Endothelial cell (in vitro differentiated cells): ENCODE data around the gene TNS2. TPM values are rescaled to one million over a fixed set of nuclear protein-coding genes. Genes with fewer than 3 reads are reported as not detected.
A peak's percentile ranks its signal among the peaks of the same experiment; 100 is the strongest.

ENCODE experiments used
- DNase-seq: peaks from one replicate; pipeline ENCODE4 v3.0.0; 2021; ENCODE audit warnings: low spot score
- H3K27ac Mint-ChIP-seq: one replicate; pipeline ENCODE4 v1.8.0; 2021; ENCODE audit warnings: mixed read lengths, inconsistent platforms; ENCODE audit not compliant: unreplicated experiment
- H3K27me3 Mint-ChIP-seq: one replicate; pipeline ENCODE4 v1.8.0; 2021; ENCODE audit warnings: mild to moderate bottlenecking, moderate library complexity, mixed read lengths, inconsistent platforms; ENCODE audit not compliant: unreplicated experiment
- H3K36me3 Mint-ChIP-seq: one replicate; pipeline ENCODE4 v1.8.0; 2021; ENCODE audit warnings: mild to moderate bottlenecking, low read depth, mixed read lengths, inconsistent platforms; ENCODE audit not compliant: unreplicated experiment
- H3K4me1 Mint-ChIP-seq: one replicate; pipeline ENCODE4 v1.8.0; 2021; ENCODE audit warnings: mild to moderate bottlenecking, mixed read lengths, inconsistent platforms; ENCODE audit not compliant: unreplicated experiment
- H3K4me3 Mint-ChIP-seq: one replicate; pipeline ENCODE4 v1.8.0; 2021; ENCODE audit warnings: mild to moderate bottlenecking, mixed read lengths, inconsistent platforms; ENCODE audit not compliant: unreplicated experiment
- H3K9me3 Mint-ChIP-seq: one replicate; pipeline ENCODE4 v1.8.0; 2021; ENCODE audit warnings: mixed read lengths, inconsistent platforms; ENCODE audit not compliant: unreplicated experiment
- total RNA-seq: library from RNA; stranded (reverse); fragmentation: NEBNext Ultra II Directional; extraction: Animal tissue kit (Norgen Biotek cat#: 25700); gene quantifications from one replicate; pipeline ENCODE4 v1.2.1, GENCODE V29; 2021; ENCODE audit not compliant: unreplicated experiment
- TF ChIP-seq, protein P1 (sequence below): fragments of 200-600 bp; sonication (generic); IDR thresholded peaks from one replicate; pipeline ENCODE4 v1.5.0; 2021; ENCODE audit warnings: antibody characterized with exemption; ENCODE audit not compliant: unreplicated experiment

The TNS2 gene
- total RNA-seq, 1 donor from 2014 or later: 112 TPM

DNA sequence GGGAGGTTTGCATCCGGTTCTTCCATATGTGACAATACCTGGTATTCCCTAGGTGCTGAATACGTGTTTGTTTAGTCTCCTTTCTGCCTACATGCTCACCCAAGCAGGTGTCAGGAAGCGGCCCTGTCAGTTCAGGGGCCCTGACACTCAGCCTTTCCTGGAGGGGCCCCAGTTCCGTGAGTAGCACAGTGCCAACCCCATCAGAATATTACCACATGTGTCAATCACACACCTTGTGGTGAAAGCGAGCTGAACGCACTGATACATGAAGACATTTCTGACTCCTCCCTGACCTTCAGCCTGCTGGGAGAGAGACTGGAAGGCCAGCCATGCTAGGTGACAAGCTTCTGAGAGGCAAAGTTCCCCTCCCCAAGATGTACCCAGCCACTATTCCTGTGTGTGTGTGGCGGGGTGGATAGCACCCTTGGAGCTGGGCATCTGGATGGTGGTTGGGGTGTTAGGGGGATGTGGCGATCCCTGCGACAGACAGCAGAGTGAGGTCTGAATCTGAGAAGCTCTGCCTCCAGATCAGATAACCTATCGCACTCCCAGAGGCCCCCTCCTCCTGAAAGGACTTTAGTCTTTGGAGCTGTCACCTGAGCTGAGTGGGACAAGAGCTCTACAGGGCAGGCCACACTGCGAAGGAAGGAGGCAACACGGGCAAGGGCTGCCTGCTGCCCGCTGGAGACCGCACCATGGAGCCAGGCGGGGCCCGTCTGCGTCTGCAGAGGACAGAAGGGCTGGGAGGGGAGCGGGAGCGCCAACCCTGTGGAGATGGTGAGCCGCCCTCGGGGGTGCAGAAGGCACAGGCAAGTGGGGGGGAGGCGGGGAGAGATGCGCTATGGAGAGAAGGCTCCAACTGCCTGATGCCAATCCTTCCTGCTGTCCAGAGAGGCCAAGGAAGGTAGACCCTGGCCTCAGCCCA, 53.3 kb downstream of the TNS2 start, which contains the start of gene SOAT2:
Gene SOAT2 (plus strand): TSS at position 604 of the 925 bp plus-strand sequence. CDS start 92 bp downstream, at position 696.
- peak within 1 kb of the TSS; percentile 50 for H3K4me3 Mint-ChIP-seq
- peak within 1 kb of the TSS; percentile 80 for H3K27ac Mint-ChIP-seq
- no peak for DNase-seq
- TF ChIP-seq, protein P1, sequence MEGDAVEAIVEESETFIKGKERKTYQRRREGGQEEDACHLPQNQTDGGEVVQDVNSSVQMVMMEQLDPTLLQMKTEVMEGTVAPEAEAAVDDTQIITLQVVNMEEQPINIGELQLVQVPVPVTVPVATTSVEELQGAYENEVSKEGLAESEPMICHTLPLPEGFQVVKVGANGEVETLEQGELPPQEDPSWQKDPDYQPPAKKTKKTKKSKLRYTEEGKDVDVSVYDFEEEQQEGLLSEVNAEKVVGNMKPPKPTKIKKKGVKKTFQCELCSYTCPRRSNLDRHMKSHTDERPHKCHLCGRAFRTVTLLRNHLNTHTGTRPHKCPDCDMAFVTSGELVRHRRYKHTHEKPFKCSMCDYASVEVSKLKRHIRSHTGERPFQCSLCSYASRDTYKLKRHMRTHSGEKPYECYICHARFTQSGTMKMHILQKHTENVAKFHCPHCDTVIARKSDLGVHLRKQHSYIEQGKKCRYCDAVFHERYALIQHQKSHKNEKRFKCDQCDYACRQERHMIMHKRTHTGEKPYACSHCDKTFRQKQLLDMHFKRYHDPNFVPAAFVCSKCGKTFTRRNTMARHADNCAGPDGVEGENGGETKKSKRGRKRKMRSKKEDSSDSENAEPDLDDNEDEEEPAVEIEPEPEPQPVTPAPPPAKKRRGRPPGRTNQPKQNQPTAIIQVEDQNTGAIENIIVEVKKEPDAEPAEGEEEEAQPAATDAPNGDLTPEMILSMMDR: no peak
- H3K4me1 Mint-ChIP-seq: peaks cover 44% of the 10 kb centered on the region
- H3K9me3 Mint-ChIP-seq: no peaks in the 10 kb centered on the region
- peaks cover 6% of the 10 kb centered on the region for H3K27me3 Mint-ChIP-seq
- no peaks in the 10 kb centered on the region for H3K36me3 Mint-ChIP-seq

DNA sequence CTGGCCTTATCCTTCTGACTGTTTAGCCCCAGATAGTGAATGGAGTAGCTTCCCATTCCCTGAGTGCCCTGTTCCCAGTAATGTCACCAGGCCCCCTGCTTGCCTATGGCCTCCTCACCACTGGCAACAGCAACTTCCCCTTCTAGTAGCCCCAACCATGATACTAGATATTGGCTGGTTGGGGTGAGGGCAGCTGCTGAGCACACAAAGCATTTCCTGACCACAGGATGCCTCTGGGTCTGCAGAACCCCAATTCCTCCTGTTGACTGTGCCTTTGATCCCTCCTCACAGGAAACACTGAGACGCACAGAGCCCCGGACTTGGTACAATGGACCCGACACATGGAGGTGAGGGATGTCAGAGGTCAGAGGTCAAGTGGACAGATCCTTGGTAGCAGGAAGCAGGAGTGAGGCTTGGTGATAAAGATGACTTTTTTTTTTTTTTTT, 54.0 kb downstream of the TNS2 start:
- no peak overlapping the region for H3K4me3 Mint-ChIP-seq
- DNase-seq: no peak
- peaks cover 36% of the 10 kb centered on the region for H3K4me1 Mint-ChIP-seq
- peak overlapping the region; percentile 18 for H3K27ac Mint-ChIP-seq
- H3K27me3 Mint-ChIP-seq: peaks cover 6% of the 10 kb centered on the region
- TF ChIP-seq, protein P1: no peak
- H3K9me3 Mint-ChIP-seq: no peaks in the 10 kb centered on the region
- no peaks in the 10 kb centered on the region for H3K36me3 Mint-ChIP-seq

DNA sequence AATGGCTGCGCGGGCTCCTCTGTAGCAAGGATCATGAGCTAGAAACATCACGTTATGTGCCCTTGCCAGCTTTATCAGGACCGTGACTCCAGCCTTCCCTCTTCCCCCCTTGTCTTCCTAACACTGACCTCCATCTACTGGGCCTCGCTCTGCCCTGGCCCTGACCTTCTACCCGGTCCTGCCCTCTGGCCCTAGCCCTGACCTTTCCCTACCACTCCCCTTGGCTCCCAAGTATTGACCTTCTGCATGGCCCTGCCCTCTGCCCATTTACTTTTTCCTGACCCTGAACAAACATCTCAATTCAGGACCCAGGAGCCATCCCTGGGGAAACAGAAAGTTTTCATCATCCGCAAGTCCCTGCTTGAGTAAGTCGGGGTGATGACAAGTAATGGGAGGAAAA, 55.4 kb downstream of the TNS2 start:
- Mint-ChIP-seq H3K27ac (no peak overlapping the region), H3K27me3 (no peaks in the 10 kb centered on the region), H3K4me1 (peaks cover 30% of the 10 kb centered on the region), H3K9me3 (no peaks in the 10 kb centered on the region), H3K4me3 (no peak overlapping the region), H3K36me3 (no peaks in the 10 kb centered on the region)
- no peak for DNase-seq
- TF ChIP-seq, protein P1: no peak

DNA sequence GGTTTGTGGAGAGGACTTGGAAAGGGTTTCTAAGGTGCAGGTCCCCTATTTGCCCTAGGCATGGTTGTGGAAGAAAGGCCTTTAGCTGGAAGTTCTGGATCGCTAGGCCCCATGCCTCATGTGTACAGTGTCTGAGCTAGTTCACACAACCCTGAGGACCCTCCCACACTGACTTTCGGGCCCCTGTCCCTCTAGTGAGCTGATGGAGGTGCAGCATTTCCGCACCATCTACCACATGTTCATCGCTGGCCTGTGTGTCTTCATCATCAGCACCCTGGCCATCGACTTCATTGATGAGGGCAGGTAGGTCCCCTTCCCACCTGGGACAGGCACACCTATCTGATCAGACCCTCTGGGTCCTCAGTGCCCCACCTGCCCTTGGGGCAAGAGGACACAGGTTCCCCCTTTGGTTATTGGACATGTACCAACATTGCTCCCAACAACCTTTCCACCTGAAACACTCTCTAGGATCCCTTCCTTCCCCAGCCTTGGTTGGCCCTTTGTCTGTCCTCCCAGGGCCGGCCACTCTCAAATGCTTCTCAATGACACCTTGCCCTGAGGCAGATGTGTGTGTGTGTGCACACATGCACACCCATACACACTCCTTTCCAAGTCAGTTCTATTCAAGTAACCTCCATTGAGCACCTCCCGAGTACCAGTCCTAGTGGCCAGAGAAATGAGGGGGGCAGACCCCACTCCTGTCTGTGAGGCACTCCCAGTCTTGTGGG, 56.0 kb downstream of the TNS2 start:
- Mint-ChIP-seq H3K27ac (no peak overlapping the region), H3K4me3 (no peak overlapping the region), H3K4me1 (peaks cover 30% of the 10 kb centered on the region), H3K36me3 (no peaks in the 10 kb centered on the region), H3K9me3 (no peaks in the 10 kb centered on the region), H3K27me3 (no peaks in the 10 kb centered on the region)
- TF ChIP-seq, protein P1: no peak
- DNase-seq: no peak
